GM18907 (cell line): ENCODE results near the gene ERI3.

Experiments
- ATAC-seq: cut with Tn5 transposase; IDR thresholded peaks from one replicate; pipeline ENCODE4 v1.9.1; 2021; ENCODE audit warnings: mild to moderate bottlenecking, moderate library complexity; ENCODE audit not compliant: unreplicated experiment

ERI3 gene

DNA sequence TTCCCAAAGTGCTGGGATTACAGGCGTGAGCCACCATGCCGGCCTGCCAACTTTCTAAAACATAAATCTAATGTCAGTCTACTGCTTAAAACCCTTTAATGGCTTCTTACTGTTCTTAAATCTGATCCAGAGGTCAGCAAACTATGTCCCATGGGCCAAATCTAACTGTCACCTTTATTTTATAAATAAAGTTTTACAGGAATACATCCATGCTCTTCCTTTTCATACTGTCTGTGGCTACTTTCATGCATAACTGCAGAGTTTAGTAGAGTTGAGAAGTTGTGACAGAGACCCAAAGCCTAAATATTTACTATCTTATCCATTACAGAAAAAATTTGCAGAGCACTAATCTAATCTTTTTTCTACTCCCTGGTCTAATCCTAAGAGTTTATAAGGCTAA lies 3.8 kb downstream of the ERI3 start:
- ATAC-seq, result no peak

DNA sequence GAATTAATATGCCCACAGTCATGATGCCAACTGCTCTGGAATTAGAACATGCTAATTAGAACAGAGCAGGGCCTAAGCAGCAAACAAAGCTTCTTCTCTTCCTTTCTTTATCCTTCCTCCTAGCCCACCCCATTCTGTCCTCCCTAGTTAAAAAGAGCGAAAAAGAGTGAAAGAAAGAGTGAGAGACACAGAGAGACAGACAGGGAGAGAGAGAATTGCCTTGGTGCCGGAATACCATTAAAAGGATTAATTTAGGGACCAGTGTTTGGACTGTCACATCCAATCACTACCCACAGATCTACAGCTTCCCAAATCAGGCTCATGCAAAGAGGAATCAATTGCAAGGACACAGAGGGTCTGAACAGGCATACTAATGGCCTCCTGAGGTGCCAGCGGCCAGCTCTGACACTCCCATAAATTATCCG lies 7.0 kb downstream of the ERI3 start:
- ATAC-seq, result no peak

- no peak for ATAC-seq
Observed at GRCh38 chr1:44347280-44347679, 7.8 kb downstream of the ERI3 start.

GRCh38 chr1:44346878-44347277 lies 8.2 kb downstream of the ERI3 start:
- no peak for ATAC-seq

- no peak for ATAC-seq
Observed at GRCh38 chr1:44346184-44346583, 8.9 kb downstream of the ERI3 start.

- ATAC-seq, result no peak
Observed at GRCh38 chr1:44345187-44345775, 9.8 kb downstream of the ERI3 start.

- ATAC-seq, result no peak
Observed at GRCh38 chr1:44339731-44340130, 15.3 kb downstream of the ERI3 start.

DNA sequence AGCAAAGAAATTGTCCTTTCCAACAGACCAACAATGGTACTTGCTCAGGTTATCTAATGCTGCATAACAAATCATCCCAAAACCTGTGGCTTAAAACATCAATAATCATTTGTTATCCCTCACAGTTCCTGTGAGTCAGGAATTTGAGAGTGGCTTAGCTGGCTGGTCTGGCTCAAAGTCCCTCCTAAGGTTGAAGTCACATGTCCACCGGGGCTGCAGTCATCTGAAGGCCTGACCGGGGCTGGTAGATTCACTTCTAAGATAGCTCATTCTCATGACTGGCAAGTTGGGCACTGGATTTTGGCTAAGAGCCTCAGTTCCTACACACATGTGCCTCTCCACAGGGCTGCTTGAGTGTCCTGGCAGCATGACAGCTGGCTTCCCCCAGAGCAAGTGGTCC lies 16.9 kb downstream of the ERI3 start:
- ATAC-seq, result no peak

- ATAC-seq, result no peak
Observed at GRCh38 chr1:44336668-44337067, 18.4 kb downstream of the ERI3 start.

DNA sequence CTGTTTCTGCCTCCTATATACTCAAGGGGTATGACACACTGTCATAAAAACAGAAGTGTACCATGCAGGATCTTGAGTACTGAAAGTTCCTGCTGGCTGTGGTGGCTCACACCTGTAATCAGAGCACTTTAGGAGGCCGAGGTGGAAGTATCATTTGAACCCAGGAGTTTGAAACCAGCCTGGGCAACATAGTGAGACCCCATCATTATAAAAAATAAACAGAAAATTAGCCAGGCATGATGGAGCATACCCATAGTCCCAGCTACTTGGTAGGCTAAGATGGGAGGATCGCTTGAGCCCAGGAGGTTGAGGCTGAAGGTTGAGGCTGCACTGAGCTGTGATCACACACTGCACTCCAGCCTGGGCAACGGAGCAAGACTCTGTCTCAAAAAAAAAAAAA lies 20.1 kb downstream of the ERI3 start:
- no peak for ATAC-seq

DNA sequence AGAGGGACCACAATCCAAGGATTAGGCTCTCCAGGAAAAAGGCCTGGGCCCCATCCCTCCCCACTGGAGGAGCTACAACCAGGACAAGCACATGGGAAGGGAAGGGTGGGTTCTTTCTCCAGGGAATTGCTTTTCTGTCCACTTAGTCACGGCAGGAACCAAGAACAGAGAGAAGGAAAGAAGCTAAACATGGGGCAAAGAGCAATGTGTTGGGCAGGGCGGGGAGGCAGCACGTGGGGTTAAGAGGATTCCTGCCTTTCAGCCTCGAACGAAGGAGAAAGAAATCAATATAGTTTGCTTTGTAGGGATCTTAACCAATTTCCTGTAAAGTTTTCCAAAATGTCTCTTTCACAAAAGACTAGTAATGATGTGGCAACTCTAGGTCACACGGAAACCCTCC lies 21.7 kb downstream of the ERI3 start:
- ATAC-seq, result no peak

DNA sequence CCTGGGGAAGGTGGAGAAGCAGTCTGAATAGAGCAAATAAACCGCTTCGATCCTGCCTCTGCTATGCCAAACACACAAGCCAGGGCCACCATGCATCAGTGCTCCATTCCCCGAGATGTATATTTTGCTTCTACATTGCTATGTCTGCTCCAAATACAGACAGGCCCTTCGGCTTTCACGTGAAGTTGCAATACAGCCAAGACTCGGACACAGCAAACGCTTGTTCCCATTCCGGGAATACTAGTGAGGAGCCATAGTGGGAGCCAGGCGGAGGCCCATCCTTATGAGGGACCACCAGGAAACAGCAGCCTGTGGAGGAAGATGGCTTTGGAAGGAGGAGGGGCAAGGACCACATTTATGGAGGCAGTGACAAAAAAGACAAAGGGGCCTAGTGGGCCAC lies 22.6 kb downstream of the ERI3 start:
- ATAC-seq, result no peak

- ATAC-seq, result no peak
Observed at GRCh38 chr1:44330935-44331334, 24.1 kb downstream of the ERI3 start.

GRCh38 chr1:44328671-44329416 lies 26.2 kb downstream of the ERI3 start:
- no peak for ATAC-seq

- ATAC-seq, result no peak
Observed at GRCh38 chr1:44327679-44328491, 27.2 kb downstream of the ERI3 start.

DNA sequence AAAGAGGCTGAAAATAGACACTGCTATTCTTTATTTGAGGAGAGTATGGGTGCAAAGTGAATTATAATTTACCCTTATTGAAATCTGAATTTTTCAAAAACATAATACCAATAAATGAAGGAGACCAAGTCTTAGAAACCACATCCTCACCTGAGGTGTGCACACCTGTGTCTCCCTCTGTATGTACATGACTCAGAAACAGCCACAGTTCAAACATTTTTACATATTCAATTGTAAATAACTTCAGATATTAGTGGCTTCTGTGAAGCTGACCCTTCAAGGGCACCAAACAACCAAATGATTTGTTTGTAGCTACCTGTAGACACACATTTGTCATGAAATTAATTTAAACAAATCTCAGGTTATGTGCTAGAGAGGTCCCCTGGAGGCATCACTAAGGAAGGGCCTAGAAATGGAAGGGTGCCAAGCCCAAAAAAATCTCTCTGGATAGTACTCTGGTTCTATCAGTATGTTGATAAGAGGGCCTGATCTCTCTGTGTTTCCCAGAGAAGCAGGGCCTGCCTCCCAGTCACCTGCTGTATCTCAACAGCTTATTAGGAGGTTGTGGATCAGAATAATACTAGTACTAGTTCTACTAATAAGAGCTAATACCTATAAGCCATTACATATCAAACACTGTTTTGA lies 28.1 kb downstream of the ERI3 start:
- no peak for ATAC-seq

DNA sequence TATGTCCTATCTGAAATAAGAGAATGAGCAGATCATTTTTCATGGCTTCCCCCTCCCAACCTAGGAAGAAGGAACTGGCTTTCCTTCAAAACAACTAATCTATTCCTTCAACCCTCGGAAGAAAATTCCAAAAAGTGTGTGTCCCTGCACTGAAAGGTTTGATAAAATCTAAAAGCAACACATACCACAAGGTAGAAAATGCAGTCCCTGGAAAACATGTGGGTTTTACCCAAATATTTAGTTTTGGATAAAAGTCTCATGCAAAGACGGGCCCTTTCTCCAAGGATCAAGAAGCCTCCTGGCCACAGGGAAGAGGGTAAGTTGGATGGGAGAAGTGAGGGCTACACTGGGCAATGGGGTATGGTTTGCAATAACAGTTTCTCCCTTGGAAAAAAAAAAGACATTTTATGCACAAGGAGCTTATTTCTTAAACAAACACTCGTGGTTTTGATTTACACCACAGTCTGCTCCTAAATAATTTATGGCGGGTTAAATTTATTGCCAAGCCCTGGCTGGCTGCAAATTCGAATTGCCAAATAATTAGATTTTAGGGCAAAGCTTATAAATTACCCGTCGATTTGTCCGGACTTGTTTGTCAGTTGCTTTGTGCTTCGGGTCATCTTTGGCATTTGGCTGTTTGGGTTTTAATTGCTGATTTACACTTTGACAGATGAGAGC lies 28.9 kb downstream of the ERI3 start:
- ATAC-seq, result no peak

GRCh38 chr1:44323947-44324346 lies 31.1 kb downstream of the ERI3 start:
- ATAC-seq, result no peak

GRCh38 chr1:44322367-44322766 lies 32.7 kb downstream of the ERI3 start:
- no peak for ATAC-seq

DNA sequence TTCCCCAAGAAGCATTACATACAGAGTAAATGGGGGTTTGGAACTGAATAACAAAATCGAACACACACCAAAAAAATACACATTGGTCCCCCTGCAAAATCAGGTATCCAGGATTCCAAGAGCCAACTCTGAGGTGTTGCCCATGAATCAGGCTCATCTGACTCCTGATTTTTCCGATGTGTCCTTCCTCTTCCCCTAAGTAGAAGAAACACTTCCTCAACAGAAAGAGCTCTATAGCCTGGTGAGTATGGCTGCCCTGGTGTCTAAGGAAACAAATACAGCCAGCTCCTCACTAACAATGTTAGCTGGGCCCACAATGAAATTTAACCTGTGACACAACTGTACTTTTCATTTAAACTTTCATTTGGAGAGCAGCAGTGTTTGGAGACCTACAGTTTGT lies 33.6 kb downstream of the ERI3 start:
- ATAC-seq, result no peak
